Muscle layer of duodenum (tissue), 2 donors: ENCODE data around the gene POFUT2.
A peak's percentile ranks its signal among the peaks of the same experiment; 100 is the strongest.

Source experiments
- H3K27ac ChIP-seq: one replicate; pipeline ENCODE4 v1.7.0; 2013; ENCODE audit warnings: mild to moderate bottlenecking, low read length
- H3K27me3 ChIP-seq: one replicate; pipeline ENCODE4 v1.7.0; 2013; ENCODE audit warnings: low read depth, mild to moderate bottlenecking, control low read depth, low read length
- H3K36me3 ChIP-seq, 2 donors: one replicate each; pipeline ENCODE4 v1.7.0; 2013; ENCODE audit warnings: low read length in 2 of 2, control low read depth in 1 of 2, mild to moderate bottlenecking in 1 of 2; ENCODE audit not compliant: insufficient read depth in 2 of 2, control insufficient read depth in 1 of 2
- H3K4me1 ChIP-seq, 2 donors: one replicate each; pipeline ENCODE4 v1.7.0; 2013; ENCODE audit warnings: low read length in 2 of 2, mild to moderate bottlenecking in 2 of 2, control low read depth in 1 of 2, moderate library complexity in 1 of 2; ENCODE audit not compliant: insufficient read depth in 2 of 2, control insufficient read depth in 1 of 2
- H3K4me3 ChIP-seq, 2 donors: one replicate each; pipeline ENCODE4 v1.7.0; 2013; ENCODE audit warnings: low read length in 2 of 2, low read depth in 1 of 2, mild to moderate bottlenecking in 1 of 2
- H3K9me3 ChIP-seq, 2 donors: one replicate each; pipeline ENCODE4 v1.7.0; 2013; ENCODE audit warnings: low read length in 2 of 2, control low read depth in 1 of 2, mild to moderate bottlenecking in 1 of 2; ENCODE audit not compliant: control insufficient read depth in 1 of 2
- donor health status: healthy.

POFUT2 gene

GRCh38 chr21:45253633-45254459, 33.8 kb downstream of the POFUT2 start:
- H3K36me3 ChIP-seq: no peaks in the 10 kb centered on the region
- H3K4me1 ChIP-seq: peaks cover 0 to 9% of the 10 kb centered on the region in 2 donors
- H3K27me3 ChIP-seq: no peaks in the 10 kb centered on the region
- H3K4me3 ChIP-seq: no peak overlapping the region
- no peaks in the 10 kb centered on the region for H3K9me3 ChIP-seq
- H3K27ac ChIP-seq: no peak overlapping the region

DNA sequence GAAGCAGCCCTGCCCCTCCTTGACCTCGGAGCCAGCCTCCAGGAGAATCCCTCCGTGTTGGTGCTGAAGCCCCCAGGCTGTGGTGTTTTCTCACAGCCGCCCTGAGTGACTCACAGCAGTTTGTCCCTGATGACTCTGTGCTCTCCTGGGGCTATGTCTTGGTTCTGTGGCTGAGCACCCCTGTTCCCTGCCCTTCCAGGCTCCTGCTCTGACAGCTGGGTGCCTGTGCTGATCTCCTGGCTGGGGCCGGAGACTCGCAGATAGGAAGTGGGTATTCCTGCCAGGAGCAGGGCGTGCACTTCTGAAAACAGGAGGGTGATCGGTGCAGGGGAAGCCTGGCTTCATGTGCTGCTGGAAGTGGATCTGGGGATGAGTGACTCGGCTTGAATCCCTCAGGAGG, 34.5 kb downstream of the POFUT2 start:
- Histone ChIP-seq H3K36me3 (no peaks in the 10 kb centered on the region), H3K4me1 (peaks cover 0 to 13% of the 10 kb centered on the region in 2 donors), H3K9me3 (no peaks in the 10 kb centered on the region), H3K27ac (no peak overlapping the region), H3K27me3 (no peaks in the 10 kb centered on the region), H3K4me3 (no peak overlapping the region)

- H3K4me1 ChIP-seq: peaks cover 0 to 10% of the 10 kb centered on the region in 2 donors
- H3K9me3 ChIP-seq: no peaks in the 10 kb centered on the region
- H3K36me3 ChIP-seq: no peaks in the 10 kb centered on the region
- no peaks in the 10 kb centered on the region for H3K27me3 ChIP-seq
- H3K4me3 ChIP-seq: no peak overlapping the region
- no peak overlapping the region for H3K27ac ChIP-seq
These were observed 35.2 kb downstream of the POFUT2 start for GRCh38 chr21:45252448-45252925.

- no peak overlapping the region for H3K27ac ChIP-seq
- no peaks in the 10 kb centered on the region for H3K27me3 ChIP-seq
- no peaks in the 10 kb centered on the region for H3K36me3 ChIP-seq
- H3K4me1 ChIP-seq: peaks cover 0 to 4% of the 10 kb centered on the region in 2 donors
- no peak overlapping the region for H3K4me3 ChIP-seq
- no peaks in the 10 kb centered on the region for H3K9me3 ChIP-seq
These were observed 35.9 kb downstream of the POFUT2 start for GRCh38 chr21:45251635-45252447.

DNA sequence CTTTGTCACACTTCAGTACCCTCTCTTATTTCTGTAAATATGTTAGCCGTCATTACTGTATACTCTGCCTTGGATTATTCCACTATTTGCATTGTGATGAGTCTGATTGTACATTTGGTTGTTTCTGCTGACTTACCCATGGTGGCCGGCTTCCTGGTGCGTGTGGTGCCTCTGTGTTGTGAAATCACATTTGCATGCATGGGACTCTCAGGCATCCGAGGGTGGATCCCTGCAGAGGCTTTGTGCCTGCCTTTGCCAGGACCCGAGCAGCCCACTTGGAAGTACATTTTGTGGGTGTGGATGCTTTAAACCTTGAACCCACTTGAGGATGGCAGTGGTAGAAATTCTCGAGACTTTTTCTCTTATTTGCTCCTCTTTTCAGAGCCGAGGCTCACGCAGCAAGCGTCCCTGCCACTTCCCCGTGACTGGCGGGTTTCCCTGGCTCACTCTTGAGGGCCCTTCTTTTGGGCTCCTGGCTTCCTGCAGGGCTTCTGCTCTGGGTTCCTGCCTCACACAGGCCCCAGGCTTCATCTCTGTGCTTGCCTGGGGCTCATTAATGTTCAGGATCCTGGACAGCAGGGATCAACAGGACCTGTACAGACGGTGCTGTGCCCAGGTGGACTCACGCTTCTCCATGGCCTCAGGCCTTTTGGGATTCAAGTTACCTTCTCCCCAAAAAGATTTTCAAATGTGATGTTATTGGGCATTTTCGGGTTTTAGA, 36.6 kb downstream of the POFUT2 start:
- Histone ChIP-seq H3K4me1 (peaks cover 0 to 4% of the 10 kb centered on the region in 2 donors), H3K36me3 (no peaks in the 10 kb centered on the region), H3K27ac (no peak overlapping the region), H3K9me3 (no peaks in the 10 kb centered on the region), H3K27me3 (no peaks in the 10 kb centered on the region), H3K4me3 (no peak overlapping the region)

DNA sequence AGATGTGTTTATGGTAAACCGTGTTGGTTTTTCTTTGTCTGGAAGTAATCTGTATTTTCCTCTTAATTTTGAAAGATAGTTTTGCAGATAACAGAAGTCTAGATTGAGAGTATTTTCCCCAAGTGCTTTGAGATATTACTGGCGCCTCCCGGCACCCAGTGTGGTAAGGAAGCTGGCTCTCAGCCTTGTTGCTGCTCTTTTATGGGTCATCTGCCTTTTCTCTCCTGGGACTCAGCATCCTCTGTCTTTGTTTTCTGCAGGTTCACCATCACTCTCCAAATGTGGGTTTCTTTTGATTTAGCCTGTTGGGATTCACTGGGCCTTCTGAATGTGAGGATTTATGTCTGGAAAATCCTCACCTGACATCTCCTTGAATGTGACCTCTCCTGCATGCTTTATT, 37.4 kb downstream of the POFUT2 start:
- Histone ChIP-seq H3K27ac (no peak overlapping the region), H3K9me3 (no peaks in the 10 kb centered on the region), H3K27me3 (no peaks in the 10 kb centered on the region), H3K36me3 (no peaks in the 10 kb centered on the region), H3K4me1 (peaks cover 0 to 4% of the 10 kb centered on the region in 2 donors), H3K4me3 (no peak overlapping the region)

- H3K27me3 ChIP-seq: no peaks in the 10 kb centered on the region
- no peak overlapping the region for H3K27ac ChIP-seq
- no peak overlapping the region for H3K4me3 ChIP-seq
These were observed 38.1 kb downstream of the POFUT2 start for GRCh38 chr21:45249626-45250025.

DNA sequence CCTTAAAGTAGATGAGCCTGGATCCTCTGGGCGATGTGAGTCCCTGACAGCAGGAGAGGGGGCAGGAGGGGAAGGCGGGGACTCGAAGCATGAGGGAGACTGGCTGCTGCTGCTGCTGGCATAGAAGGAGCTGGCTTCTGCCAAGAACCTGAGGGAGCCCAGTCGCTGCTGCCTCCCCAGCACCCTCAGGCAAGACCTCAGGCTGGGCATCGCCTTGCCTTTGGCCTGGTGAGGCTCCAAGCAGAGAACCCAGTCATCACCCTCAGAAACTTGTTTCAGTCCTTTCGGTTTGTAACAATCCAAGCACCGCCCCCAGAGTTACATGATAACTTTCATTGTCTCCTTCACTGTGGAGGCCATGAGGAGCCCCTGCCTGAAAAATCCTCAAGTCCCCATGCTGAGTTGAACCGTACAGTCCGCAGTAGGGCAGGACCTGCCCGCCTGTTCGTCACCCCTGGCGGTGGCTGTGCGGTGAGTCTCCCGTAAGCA, 38.8 kb downstream of the POFUT2 start:
- no peak overlapping the region for H3K27ac ChIP-seq
- H3K9me3 ChIP-seq: peaks cover 2 to 4% of the 10 kb centered on the region in 2 donors
- peak overlapping the region; percentile 49 to 52 for H3K4me3 ChIP-seq
- H3K36me3 ChIP-seq: no peaks in the 10 kb centered on the region
- H3K4me1 ChIP-seq: peaks cover 0 to 4% of the 10 kb centered on the region in 2 donors
- no peaks in the 10 kb centered on the region for H3K27me3 ChIP-seq

More at GRCh38 chr21:45249626-45250025, 38.1 kb downstream of the POFUT2 start:
- no peaks in the 10 kb centered on the region for H3K9me3 ChIP-seq
- peaks cover 0 to 4% of the 10 kb centered on the region in 2 donors for H3K4me1 ChIP-seq
- no peaks in the 10 kb centered on the region for H3K36me3 ChIP-seq

DNA sequence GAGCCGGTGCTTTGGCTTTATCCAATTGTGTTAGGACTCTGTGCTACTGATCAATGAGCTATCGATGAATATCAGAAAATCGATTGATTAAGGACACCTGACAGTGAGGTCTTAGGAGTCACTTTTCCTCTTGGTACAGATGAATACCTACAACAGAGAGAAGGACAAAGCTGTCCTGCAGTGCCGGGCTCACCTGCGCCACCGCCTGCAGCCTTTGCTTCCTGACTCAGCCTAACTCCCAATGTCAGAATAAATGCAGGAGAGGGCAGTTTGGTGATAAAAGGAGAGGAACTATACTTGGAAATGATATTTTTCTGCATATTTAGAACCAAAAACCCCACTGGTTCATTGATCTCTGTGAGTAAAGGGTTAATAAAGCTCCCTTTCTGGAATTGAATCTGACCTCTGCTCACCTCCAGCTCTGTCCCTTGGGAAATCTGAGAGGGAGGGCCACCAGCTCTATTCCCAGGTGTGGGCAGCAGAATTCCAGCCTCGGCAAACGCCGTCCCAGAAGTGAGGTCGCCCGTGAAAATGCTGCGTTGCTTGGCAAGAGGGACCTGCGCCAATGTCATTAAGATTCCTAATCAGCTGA, 39.3 kb downstream of the POFUT2 start:
- Histone ChIP-seq H3K27ac (no peak overlapping the region), H3K4me3 (peak overlapping the region; percentile 49 to 52), H3K4me1 (peaks cover 0 to 4% of the 10 kb centered on the region in 2 donors), H3K9me3 (peaks cover 7 to 9% of the 10 kb centered on the region in 2 donors), H3K27me3 (no peaks in the 10 kb centered on the region), H3K36me3 (no peaks in the 10 kb centered on the region)

DNA sequence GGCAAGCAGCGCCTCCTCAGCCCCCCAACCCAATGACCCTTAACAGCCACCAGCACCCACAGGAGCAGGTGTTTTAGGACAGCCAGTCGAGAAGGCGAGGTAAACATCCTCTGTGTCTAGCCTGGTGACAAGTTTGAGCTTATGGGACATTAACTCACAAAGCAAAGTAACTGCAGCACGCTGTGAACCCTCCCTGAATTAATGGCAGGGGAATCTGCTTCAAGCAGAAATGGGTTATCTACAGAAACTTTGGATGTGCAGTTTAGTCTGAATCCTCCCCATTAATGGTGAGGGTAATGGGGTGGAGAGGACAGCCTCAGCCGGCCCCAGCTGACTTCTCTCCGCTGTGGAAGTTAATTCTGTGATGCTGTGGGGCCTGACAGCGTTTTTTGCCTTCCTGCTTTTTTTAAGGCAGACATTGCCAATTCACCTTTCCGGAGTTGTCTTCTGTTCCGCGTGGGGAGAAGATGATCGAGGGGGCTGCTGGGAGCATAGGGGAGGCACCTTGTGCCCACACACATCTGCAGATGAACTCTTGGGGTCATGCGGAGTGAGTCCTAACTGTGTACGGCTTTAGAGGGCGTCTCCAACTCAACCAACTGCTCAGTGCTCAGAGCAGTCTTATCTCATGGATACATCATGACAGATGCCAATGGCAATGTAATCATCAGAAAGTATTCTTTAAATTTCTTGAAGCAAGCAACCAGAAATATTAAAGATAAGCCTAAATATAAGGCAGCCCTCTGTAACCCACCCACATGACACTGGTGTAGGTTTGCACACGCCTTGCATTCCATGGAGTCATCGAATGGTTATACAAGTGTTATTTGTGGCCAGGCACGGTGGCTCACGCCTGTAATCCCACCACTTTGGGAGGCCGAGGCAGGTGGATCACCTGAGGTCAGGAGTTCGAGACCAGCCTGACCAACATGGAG, 41.0 kb downstream of the POFUT2 start:
- no peaks in the 10 kb centered on the region for H3K36me3 ChIP-seq
- peaks cover 0 to 4% of the 10 kb centered on the region in 2 donors for H3K4me1 ChIP-seq
- H3K27ac ChIP-seq: no peak overlapping the region
- H3K27me3 ChIP-seq: no peaks in the 10 kb centered on the region
- H3K9me3 ChIP-seq: peaks cover 11 to 20% of the 10 kb centered on the region in 2 donors
- no peak overlapping the region for H3K4me3 ChIP-seq
